ENCODE measurements around the gene SV2A. TPM values are rescaled to one million over a fixed set of nuclear protein-coding genes. Genes with fewer than 3 reads are reported as not detected.
A peak's percentile ranks its signal among the peaks of the same experiment; 100 is the strongest.
"Not testable (repeated sequence)": the region's sequence is repeated elsewhere in the genome, so short reads cannot be mapped to it uniquely, and the experiment has no call there.

The SV2A gene
- total RNA-seq, 3 donors from 2014 or later: 0.32 to 3.6 (median 2.2) TPM

DNA sequence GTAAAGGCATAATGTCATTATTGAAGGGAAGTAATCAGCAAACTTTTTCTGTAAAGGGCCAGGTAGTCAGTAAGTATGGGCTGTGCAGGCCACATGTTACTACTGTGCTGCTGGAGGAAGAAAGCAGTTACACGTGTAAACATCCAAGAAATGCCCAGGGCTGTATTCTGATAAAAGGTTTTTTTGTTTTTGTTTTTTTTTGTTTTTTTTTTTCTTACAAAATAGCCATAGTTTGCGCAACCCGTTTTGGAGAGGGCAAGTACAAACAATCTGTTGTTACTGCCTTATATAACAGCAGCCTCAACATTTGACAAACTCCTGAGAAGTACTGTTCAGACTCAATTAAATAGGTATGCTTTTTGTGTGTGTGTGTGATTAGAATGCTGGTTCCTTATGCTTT lies 45.7 kb upstream of the SV2A start:
- no peaks in the 10 kb centered on the region for H3K36me3 ChIP-seq
- H3K27ac ChIP-seq: peak overlapping the region; percentile 60 to 72
- TF ChIP-seq POLR2AphosphoS5 (IDR thresholded peaks at IDR 0.05): no peak
- TF ChIP-seq POLR2A (IDR thresholded peaks at IDR 0.05): no peak
- no peak for TF ChIP-seq CTCF (IDR thresholded peaks at IDR 0.05)

DNA sequence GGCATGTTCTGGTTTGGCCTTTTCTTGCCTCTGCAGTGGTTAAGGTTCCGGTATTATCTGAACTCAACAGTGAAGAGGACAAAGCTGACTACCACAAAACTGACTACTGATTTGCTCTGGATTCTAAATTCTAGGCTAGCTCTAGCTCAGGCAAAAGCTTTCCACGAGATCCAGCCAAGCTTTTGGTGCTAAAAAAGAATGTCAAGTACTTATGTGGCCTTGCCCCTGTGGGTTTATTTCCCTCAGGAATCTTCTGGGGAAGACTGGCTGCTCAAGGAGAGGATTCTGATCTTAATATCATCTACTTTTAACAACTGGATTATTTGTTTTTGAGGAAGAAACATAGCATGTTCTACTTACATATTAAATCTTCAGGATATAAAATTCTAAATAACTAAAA lies 45.1 kb upstream of the SV2A start:
- intact Hi-C loops (cut with DNase I; ENCODE audit: low total_unique reads): no loop called here
- Histone ChIP-seq H3K4me1 (peaks cover 0 to 10% of the 10 kb centered on the region in 2 donors), H3K4me3 (no peak overlapping the region), H3K36me3 (no peaks in the 10 kb centered on the region), H3K27me3 (no peaks in the 10 kb centered on the region), H3K9me3 (no peaks in the 10 kb centered on the region), H3K27ac (peak overlapping the region; percentile 60 to 74)
- TF ChIP-seq CTCF (IDR thresholded peaks at IDR 0.05) (no peak), POLR2AphosphoS5 (IDR thresholded peaks at IDR 0.05) (no peak), POLR2A (IDR thresholded peaks at IDR 0.05) (no peak)
- no peak for DNase-seq (ENCODE audit: low spot score in 2 of 2)

More for the DNA sequence above, 45.7 kb upstream of the SV2A start:
- H3K9me3 ChIP-seq: no peaks in the 10 kb centered on the region
- intact Hi-C loops (cut with DNase I; ENCODE audit: low total_unique reads): no loop called here
- no peaks in the 10 kb centered on the region for H3K27me3 ChIP-seq
- H3K4me1 ChIP-seq: peaks cover 0 to 10% of the 10 kb centered on the region in 2 donors
- DNase-seq (ENCODE audit: low spot score in 2 of 2): no peak
- H3K4me3 ChIP-seq: no peak overlapping the region

- Histone ChIP-seq H3K27me3 (no peaks in the 10 kb centered on the region), H3K4me3 (no peak overlapping the region), H3K27ac (peak overlapping the region; percentile 60 to 74), H3K4me1 (peaks cover 0 to 10% of the 10 kb centered on the region in 2 donors), H3K9me3 (no peaks in the 10 kb centered on the region), H3K36me3 (no peaks in the 10 kb centered on the region)
- peak; percentile 63 to 85 (median 84) for TF ChIP-seq CTCF (IDR thresholded peaks at IDR 0.05)
- TF ChIP-seq POLR2A (IDR thresholded peaks at IDR 0.05): no peak
- intact Hi-C loops (cut with DNase I; ENCODE audit: low total_unique reads): no loop called here
- peak in 1 of 2 donors; percentile 64 for DNase-seq (ENCODE audit: low spot score in 2 of 2)
Measured at GRCh38 chr1:149962039-149962647, 44.5 kb upstream of the SV2A start.

- intact Hi-C loops (cut with DNase I; ENCODE audit: low total_unique reads); H3K27ac ChIP-seq; H3K36me3 ChIP-seq; H3K27me3 ChIP-seq; H3K9me3 ChIP-seq; H3K4me3 ChIP-seq; DNase-seq (ENCODE audit: low spot score in 2 of 2); H3K4me1 ChIP-seq: not testable (repeated sequence)
Measured at GRCh38 chr1:149957548-149957947, 39.9 kb upstream of the SV2A start.

DNA sequence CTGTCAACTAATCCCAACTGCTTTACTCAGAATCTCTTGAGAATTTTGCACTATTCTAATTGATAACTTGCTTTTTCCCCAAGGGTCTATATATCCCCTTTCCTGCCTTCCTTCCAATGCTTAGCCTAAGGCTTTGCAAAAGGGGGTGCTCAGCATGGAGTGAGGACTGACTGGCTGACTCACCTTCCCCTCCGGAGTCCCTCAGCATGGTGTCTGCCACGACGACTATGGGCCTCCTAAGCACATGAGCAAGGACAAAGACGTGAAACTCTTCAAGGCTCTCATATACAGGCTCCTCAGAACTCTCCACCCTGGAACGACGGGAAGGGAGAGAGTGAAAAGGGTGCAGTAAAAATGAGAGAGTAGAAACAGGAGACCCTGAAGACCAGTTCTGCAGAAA lies 32.3 kb upstream of the SV2A start:
- DNase-seq (ENCODE audit: low spot score in 2 of 2): no peak
- Histone ChIP-seq H3K27me3 (no peaks in the 10 kb centered on the region), H3K27ac (no peak overlapping the region), H3K4me1 (no peaks in the 10 kb centered on the region), H3K9me3 (no peaks in the 10 kb centered on the region), H3K4me3 (no peak overlapping the region), H3K36me3 (no peaks in the 10 kb centered on the region)
- TF ChIP-seq POLR2A (IDR thresholded peaks at IDR 0.05): no peak
- intact Hi-C loops (cut with DNase I; ENCODE audit: low total_unique reads): no loop called here

GRCh38 chr1:149945206-149945605 lies 27.6 kb upstream of the SV2A start:
- no peaks in the 10 kb centered on the region for H3K9me3 ChIP-seq
- H3K27ac ChIP-seq: no peak overlapping the region
- DNase-seq (ENCODE audit: low spot score in 2 of 2): no peak
- H3K27me3 ChIP-seq: no peaks in the 10 kb centered on the region
- H3K4me3 ChIP-seq: no peak overlapping the region
- intact Hi-C loops (cut with DNase I; ENCODE audit: low total_unique reads): loop anchor here (1.0 kb wide), 1 partner anchor 40 kb away; no protein-coding TSS in a partner anchor
- no peak for TF ChIP-seq CTCF (IDR thresholded peaks at IDR 0.05)
- TF ChIP-seq POLR2AphosphoS5 (IDR thresholded peaks at IDR 0.05): no peak
- TF ChIP-seq POLR2A (IDR thresholded peaks at IDR 0.05): no peak
- H3K36me3 ChIP-seq: no peaks in the 10 kb centered on the region
- H3K4me1 ChIP-seq: no peaks in the 10 kb centered on the region
